Colonic mucosa (tissue), 2 donors: ENCODE data around the gene CRHR1. TPM values are rescaled to one million over a fixed set of nuclear protein-coding genes. Genes with fewer than 3 reads are reported as not detected.

Experiments
- total RNA-seq, 2 donors: library from RNA; stranded (reverse); fragmentation: NEBNext Ultra II Directional in 1 of 2; extraction: Animal tissue kit (Norgen Biotek cat#: 25700) in 1 of 2; gene quantifications; one replicate each; pipeline ENCODE4 v1.2.1, GENCODE V29; 2021
- donor health status: DM: no; HTN: no; CAD: no.
- donor health status: DM: no; HTN: no; CAD: no.

Gene CRHR1
- total RNA-seq, 2 donors from 2014 or later: not detected

Other genes with a start within 250 kb of the CRHR1 start
- not detected for gene SPPL2C, start 60.6 kb downstream of the CRHR1 start, total RNA-seq
- gene MAPT, start 110.2 kb downstream of the CRHR1 start, total RNA-seq: 1 to 10 TPM in 1 of 2 donors, under 1 TPM in 1; 0.37 to 2.9 TPM
- gene STH, start 214.9 kb downstream of the CRHR1 start, total RNA-seq: not detected